Bladder microvascular endothelial cell (primary cell): ENCODE measurements around the gene LYZL2. TPM values are rescaled to one million over a fixed set of nuclear protein-coding genes. Genes with fewer than 3 reads are reported as not detected.

Experiments used
- total RNA-seq: library from RNA; depleted of rRNA; stranded (reverse); fragments of >200 nt; gene quantifications from 2 replicates; pipeline ENCODE4 v1.2.3, GENCODE V29; 2014

LYZL2 gene
- not detected in 2 replicates for total RNA-seq

GRCh38 chr10:30629653-30630052 is at the start of gene LYZL2:
Gene LYZL2 (minus strand): TSS chr10:30629753. CDS start chr10:30626915, 2,838 bp downstream.

Other genes with a start within 250 kb of the LYZL2 start
- 2.4 and 5.5 TPM in 2 replicates for gene MAP3K8, start 195.6 kb downstream of the LYZL2 start, total RNA-seq